ENCODE results near the gene SUPT3H.
"Not testable (repeated sequence)": the region's sequence is repeated elsewhere in the genome, so short reads cannot be mapped to it uniquely, and the experiment has no call there.

SUPT3H gene

GRCh38 chr6:44879071-44879470 is 498.7 kb downstream of the SUPT3H start:
- not testable (repeated sequence) for H3K36me3 ChIP-seq (ENCODE audit: control insufficient read depth in 2 of 2, insufficient read depth in 2 of 2, low read length in 2 of 2); H3K9me3 ChIP-seq (ENCODE audit: control insufficient read depth in 2 of 2, low read length in 2 of 2); H3K4me3 ChIP-seq (ENCODE audit: low read length in 2 of 2); H3K9ac ChIP-seq (ENCODE audit: low read depth in 1 of 2, low read length in 2 of 2); H3K4me1 ChIP-seq (ENCODE audit: control insufficient read depth in 2 of 2, insufficient read depth in 2 of 2, low read length in 2 of 2); H3K27ac ChIP-seq (ENCODE audit: low read depth in 2 of 2, low read length in 2 of 2); H3K27me3 ChIP-seq (ENCODE audit: control insufficient read depth in 2 of 2, insufficient read depth in 2 of 2, low read length in 2 of 2)

- not testable (repeated sequence) for H3K4me3 ChIP-seq (ENCODE audit: low read length in 2 of 2); H3K27me3 ChIP-seq (ENCODE audit: control insufficient read depth in 2 of 2, insufficient read depth in 2 of 2, low read length in 2 of 2); H3K9ac ChIP-seq (ENCODE audit: low read depth in 1 of 2, low read length in 2 of 2); H3K4me1 ChIP-seq (ENCODE audit: control insufficient read depth in 2 of 2, insufficient read depth in 2 of 2, low read length in 2 of 2); H3K36me3 ChIP-seq (ENCODE audit: control insufficient read depth in 2 of 2, insufficient read depth in 2 of 2, low read length in 2 of 2); H3K9me3 ChIP-seq (ENCODE audit: control insufficient read depth in 2 of 2, low read length in 2 of 2); H3K27ac ChIP-seq (ENCODE audit: low read depth in 2 of 2, low read length in 2 of 2)
These were observed 501.1 kb downstream of the SUPT3H start for GRCh38 chr6:44876638-44877037.

GRCh38 chr6:44869321-44869897 is 508.3 kb downstream of the SUPT3H start:
- no peak overlapping the region for H3K4me3 ChIP-seq (ENCODE audit: low read length in 2 of 2)
- no peak overlapping the region for H3K27ac ChIP-seq (ENCODE audit: low read depth in 2 of 2, low read length in 2 of 2)
- H3K4me1 ChIP-seq (ENCODE audit: control insufficient read depth in 2 of 2, insufficient read depth in 2 of 2, low read length in 2 of 2) = no peaks in the 10 kb centered on the region
- H3K9ac ChIP-seq (ENCODE audit: low read depth in 1 of 2, low read length in 2 of 2) = no peak overlapping the region
- no peaks in the 10 kb centered on the region for H3K27me3 ChIP-seq (ENCODE audit: control insufficient read depth in 2 of 2, insufficient read depth in 2 of 2, low read length in 2 of 2)
- no peaks in the 10 kb centered on the region for H3K9me3 ChIP-seq (ENCODE audit: control insufficient read depth in 2 of 2, low read length in 2 of 2)
- H3K36me3 ChIP-seq (ENCODE audit: control insufficient read depth in 2 of 2, insufficient read depth in 2 of 2, low read length in 2 of 2) = no peaks in the 10 kb centered on the region

- Histone ChIP-seq H3K4me1 (ENCODE audit: control insufficient read depth in 2 of 2, insufficient read depth in 2 of 2, low read length in 2 of 2) (no peaks in the 10 kb centered on the region), H3K27ac (ENCODE audit: low read depth in 2 of 2, low read length in 2 of 2) (no peak overlapping the region), H3K36me3 (ENCODE audit: control insufficient read depth in 2 of 2, insufficient read depth in 2 of 2, low read length in 2 of 2) (no peaks in the 10 kb centered on the region), H3K9me3 (ENCODE audit: control insufficient read depth in 2 of 2, low read length in 2 of 2) (no peaks in the 10 kb centered on the region), H3K4me3 (ENCODE audit: low read length in 2 of 2) (no peak overlapping the region), H3K27me3 (ENCODE audit: control insufficient read depth in 2 of 2, insufficient read depth in 2 of 2, low read length in 2 of 2) (no peaks in the 10 kb centered on the region), H3K9ac (ENCODE audit: low read depth in 1 of 2, low read length in 2 of 2) (no peak overlapping the region)
These were observed 508.8 kb downstream of the SUPT3H start for GRCh38 chr6:44868910-44869309.

- Histone ChIP-seq H3K4me1 (ENCODE audit: control insufficient read depth in 2 of 2, insufficient read depth in 2 of 2, low read length in 2 of 2) (no peaks in the 10 kb centered on the region), H3K4me3 (ENCODE audit: low read length in 2 of 2) (no peak overlapping the region), H3K9ac (ENCODE audit: low read depth in 1 of 2, low read length in 2 of 2) (no peak overlapping the region), H3K27me3 (ENCODE audit: control insufficient read depth in 2 of 2, insufficient read depth in 2 of 2, low read length in 2 of 2) (no peaks in the 10 kb centered on the region), H3K9me3 (ENCODE audit: control insufficient read depth in 2 of 2, low read length in 2 of 2) (no peaks in the 10 kb centered on the region), H3K36me3 (ENCODE audit: control insufficient read depth in 2 of 2, insufficient read depth in 2 of 2, low read length in 2 of 2) (no peaks in the 10 kb centered on the region), H3K27ac (ENCODE audit: low read depth in 2 of 2, low read length in 2 of 2) (no peak overlapping the region)
These were observed 509.4 kb downstream of the SUPT3H start for GRCh38 chr6:44868335-44868668.

GRCh38 chr6:44867571-44868334 is 510.0 kb downstream of the SUPT3H start:
- H3K36me3 ChIP-seq (ENCODE audit: control insufficient read depth in 2 of 2, insufficient read depth in 2 of 2, low read length in 2 of 2) = no peaks in the 10 kb centered on the region
- no peaks in the 10 kb centered on the region for H3K27me3 ChIP-seq (ENCODE audit: control insufficient read depth in 2 of 2, insufficient read depth in 2 of 2, low read length in 2 of 2)
- no peak overlapping the region for H3K4me3 ChIP-seq (ENCODE audit: low read length in 2 of 2)
- no peaks in the 10 kb centered on the region for H3K9me3 ChIP-seq (ENCODE audit: control insufficient read depth in 2 of 2, low read length in 2 of 2)
- no peak overlapping the region for H3K27ac ChIP-seq (ENCODE audit: low read depth in 2 of 2, low read length in 2 of 2)
- no peak overlapping the region for H3K9ac ChIP-seq (ENCODE audit: low read depth in 1 of 2, low read length in 2 of 2)
- H3K4me1 ChIP-seq (ENCODE audit: control insufficient read depth in 2 of 2, insufficient read depth in 2 of 2, low read length in 2 of 2) = no peaks in the 10 kb centered on the region

- H3K36me3 ChIP-seq (ENCODE audit: control insufficient read depth in 2 of 2, insufficient read depth in 2 of 2, low read length in 2 of 2); H3K9me3 ChIP-seq (ENCODE audit: control insufficient read depth in 2 of 2, low read length in 2 of 2); H3K27me3 ChIP-seq (ENCODE audit: control insufficient read depth in 2 of 2, insufficient read depth in 2 of 2, low read length in 2 of 2); H3K4me1 ChIP-seq (ENCODE audit: control insufficient read depth in 2 of 2, insufficient read depth in 2 of 2, low read length in 2 of 2); H3K9ac ChIP-seq (ENCODE audit: low read depth in 1 of 2, low read length in 2 of 2); H3K4me3 ChIP-seq (ENCODE audit: low read length in 2 of 2); H3K27ac ChIP-seq (ENCODE audit: low read depth in 2 of 2, low read length in 2 of 2): not testable (repeated sequence)
These were observed 512.5 kb downstream of the SUPT3H start for GRCh38 chr6:44865184-44865583.

GRCh38 chr6:44859901-44860410 is 517.8 kb downstream of the SUPT3H start:
- Histone ChIP-seq H3K4me3 (ENCODE audit: low read length in 2 of 2) (no peak overlapping the region), H3K9ac (ENCODE audit: low read depth in 1 of 2, low read length in 2 of 2) (no peak overlapping the region), H3K4me1 (ENCODE audit: control insufficient read depth in 2 of 2, insufficient read depth in 2 of 2, low read length in 2 of 2) (no peaks in the 10 kb centered on the region), H3K9me3 (ENCODE audit: control insufficient read depth in 2 of 2, low read length in 2 of 2) (no peaks in the 10 kb centered on the region), H3K36me3 (ENCODE audit: control insufficient read depth in 2 of 2, insufficient read depth in 2 of 2, low read length in 2 of 2) (no peaks in the 10 kb centered on the region), H3K27me3 (ENCODE audit: control insufficient read depth in 2 of 2, insufficient read depth in 2 of 2, low read length in 2 of 2) (no peaks in the 10 kb centered on the region), H3K27ac (ENCODE audit: low read depth in 2 of 2, low read length in 2 of 2) (no peak overlapping the region)

- Histone ChIP-seq H3K27ac (ENCODE audit: low read depth in 2 of 2, low read length in 2 of 2) (no peak overlapping the region), H3K4me1 (ENCODE audit: control insufficient read depth in 2 of 2, insufficient read depth in 2 of 2, low read length in 2 of 2) (no peaks in the 10 kb centered on the region), H3K36me3 (ENCODE audit: control insufficient read depth in 2 of 2, insufficient read depth in 2 of 2, low read length in 2 of 2) (no peaks in the 10 kb centered on the region), H3K27me3 (ENCODE audit: control insufficient read depth in 2 of 2, insufficient read depth in 2 of 2, low read length in 2 of 2) (no peaks in the 10 kb centered on the region), H3K9ac (ENCODE audit: low read depth in 1 of 2, low read length in 2 of 2) (no peak overlapping the region), H3K4me3 (ENCODE audit: low read length in 2 of 2) (no peak overlapping the region), H3K9me3 (ENCODE audit: control insufficient read depth in 2 of 2, low read length in 2 of 2) (no peaks in the 10 kb centered on the region)
These were observed 518.7 kb downstream of the SUPT3H start for GRCh38 chr6:44858998-44859397.

- no peak overlapping the region for H3K4me3 ChIP-seq (ENCODE audit: low read length in 2 of 2)
- H3K9me3 ChIP-seq (ENCODE audit: control insufficient read depth in 2 of 2, low read length in 2 of 2) = no peaks in the 10 kb centered on the region
- H3K9ac ChIP-seq (ENCODE audit: low read depth in 1 of 2, low read length in 2 of 2) = no peak overlapping the region
- H3K27ac ChIP-seq (ENCODE audit: low read depth in 2 of 2, low read length in 2 of 2) = no peak overlapping the region
- H3K36me3 ChIP-seq (ENCODE audit: control insufficient read depth in 2 of 2, insufficient read depth in 2 of 2, low read length in 2 of 2) = no peaks in the 10 kb centered on the region
- no peaks in the 10 kb centered on the region for H3K4me1 ChIP-seq (ENCODE audit: control insufficient read depth in 2 of 2, insufficient read depth in 2 of 2, low read length in 2 of 2)
- no peaks in the 10 kb centered on the region for H3K27me3 ChIP-seq (ENCODE audit: control insufficient read depth in 2 of 2, insufficient read depth in 2 of 2, low read length in 2 of 2)
These were observed 521.3 kb downstream of the SUPT3H start for GRCh38 chr6:44856479-44856878.
